Measurements from ENCODE around the gene MAGEA4.

The MAGEA4 gene

DNA sequence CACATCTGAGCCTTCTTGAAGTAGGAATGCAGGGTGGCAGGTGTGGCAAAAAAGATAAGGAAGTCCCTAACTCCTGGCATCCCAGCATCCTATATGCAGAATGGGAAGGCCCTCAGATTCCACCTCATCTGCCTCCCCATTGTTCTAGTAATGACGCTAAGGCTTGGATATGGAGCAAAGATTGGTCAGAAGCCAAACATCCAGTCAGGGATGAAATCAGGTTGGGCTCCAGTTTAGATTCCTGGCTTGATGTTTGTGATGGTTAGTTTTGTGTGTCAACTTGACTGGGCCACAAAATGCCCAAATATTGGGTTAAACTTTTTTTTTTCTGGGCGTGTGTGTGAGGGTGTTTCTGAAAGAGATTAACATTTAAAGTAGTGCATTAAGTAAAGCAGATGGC, 39.6 kb upstream of the MAGEA4 start:
- Histone ChIP-seq H2AFZ (ENCODE audit: low read length) (no peak overlapping the region), H3K4me1 (ENCODE audit: low read length) (no peaks in the 10 kb centered on the region), H3F3A (ENCODE audit: insufficient read depth, low read length) (no peaks in the 10 kb centered on the region), H3K4me2 (ENCODE audit: low read depth, low read length) (no peak overlapping the region), H3K9me2 (replicated peaks; ENCODE audit: insufficient read depth, low read length) (no peaks in the 10 kb centered on the region), H3K27me3 (replicated peaks; ENCODE audit: insufficient read depth, low read length) (no peaks in the 10 kb centered on the region), H3K4me3 (ENCODE audit: low read length) (no peak overlapping the region), H3K36me3 (replicated peaks; ENCODE audit: insufficient read depth, low read length) (no peaks in the 10 kb centered on the region), H4K20me1 (ENCODE audit: insufficient read depth, low read length) (no peaks in the 10 kb centered on the region), H3K9ac (ENCODE audit: low read length) (no peak overlapping the region), H3K27ac (ENCODE audit: low read length) (no peak overlapping the region), H3K79me2 (ENCODE audit: low read length) (no peaks in the 10 kb centered on the region), H3K9me3 (replicated peaks; ENCODE audit: insufficient read depth, low read length) (no peaks in the 10 kb centered on the region)
- no peak for TF ChIP-seq EZH2phosphoT487 (IDR thresholded peaks at IDR 0.05; ENCODE audit: low read length)
- no peak for TF ChIP-seq CTCF (IDR thresholded peaks at IDR 0.05; ENCODE audit: low read length)
- TF ChIP-seq EZH2 (optimal IDR thresholded peaks at IDR 0.05; ENCODE audit: low read depth, low read length) = no peak
- no peak for DNase-seq

- DNase-seq = no peak
- no peaks in the 10 kb centered on the region for H3K79me2 ChIP-seq (ENCODE audit: low read length)
- TF ChIP-seq EZH2 (optimal IDR thresholded peaks at IDR 0.05; ENCODE audit: low read depth, low read length) (no peak), EZH2phosphoT487 (IDR thresholded peaks at IDR 0.05; ENCODE audit: low read length) (no peak), CTCF (IDR thresholded peaks at IDR 0.05; ENCODE audit: low read length) (no peak)
Observed at GRCh38 chrX:151875270-151876026, 37.2 kb upstream of the MAGEA4 start.

GRCh38 chrX:151878574-151878973, 34.1 kb upstream of the MAGEA4 start:
- TF ChIP-seq EZH2phosphoT487 (IDR thresholded peaks at IDR 0.05; ENCODE audit: low read length) = no peak
- no peak for TF ChIP-seq EZH2 (optimal IDR thresholded peaks at IDR 0.05; ENCODE audit: low read depth, low read length)
- TF ChIP-seq CTCF (IDR thresholded peaks at IDR 0.05; ENCODE audit: low read length) = no peak
- no peak for DNase-seq
- Histone ChIP-seq H3K9me2 (replicated peaks; ENCODE audit: insufficient read depth, low read length) (no peaks in the 10 kb centered on the region), H3K4me2 (ENCODE audit: low read depth, low read length) (no peak overlapping the region), H3K79me2 (ENCODE audit: low read length) (no peaks in the 10 kb centered on the region), H3F3A (ENCODE audit: insufficient read depth, low read length) (no peaks in the 10 kb centered on the region), H4K20me1 (ENCODE audit: insufficient read depth, low read length) (no peaks in the 10 kb centered on the region), H2AFZ (ENCODE audit: low read length) (no peak overlapping the region), H3K27ac (ENCODE audit: low read length) (no peak overlapping the region), H3K9ac (ENCODE audit: low read length) (no peak overlapping the region), H3K27me3 (replicated peaks; ENCODE audit: insufficient read depth, low read length) (no peaks in the 10 kb centered on the region), H3K9me3 (replicated peaks; ENCODE audit: insufficient read depth, low read length) (no peaks in the 10 kb centered on the region), H3K36me3 (replicated peaks; ENCODE audit: insufficient read depth, low read length) (no peaks in the 10 kb centered on the region), H3K4me3 (ENCODE audit: low read length) (no peak overlapping the region), H3K4me1 (ENCODE audit: low read length) (no peaks in the 10 kb centered on the region)

More at GRCh38 chrX:151875270-151876026, 37.2 kb upstream of the MAGEA4 start:
- H4K20me1 ChIP-seq (ENCODE audit: insufficient read depth, low read length) = no peaks in the 10 kb centered on the region
- no peaks in the 10 kb centered on the region for H3F3A ChIP-seq (ENCODE audit: insufficient read depth, low read length)
- H3K27me3 ChIP-seq (replicated peaks; ENCODE audit: insufficient read depth, low read length) = no peaks in the 10 kb centered on the region
- no peaks in the 10 kb centered on the region for H3K4me1 ChIP-seq (ENCODE audit: low read length)
- no peaks in the 10 kb centered on the region for H3K9me3 ChIP-seq (replicated peaks; ENCODE audit: insufficient read depth, low read length)
- no peak overlapping the region for H3K4me3 ChIP-seq (ENCODE audit: low read length)
- no peak overlapping the region for H3K4me2 ChIP-seq (ENCODE audit: low read depth, low read length)
- H3K27ac ChIP-seq (ENCODE audit: low read length) = no peak overlapping the region
- H2AFZ ChIP-seq (ENCODE audit: low read length) = no peak overlapping the region
- H3K9me2 ChIP-seq (replicated peaks; ENCODE audit: insufficient read depth, low read length) = no peaks in the 10 kb centered on the region
- H3K9ac ChIP-seq (ENCODE audit: low read length) = no peak overlapping the region
- no peaks in the 10 kb centered on the region for H3K36me3 ChIP-seq (replicated peaks; ENCODE audit: insufficient read depth, low read length)

Measured in MM.1S (cell line).